ENCODE measurements around the gene UGGT2. TPM values are rescaled to one million over a fixed set of nuclear protein-coding genes. Genes with fewer than 3 reads are reported as not detected.
A peak's percentile ranks its signal among the peaks of the same experiment; 100 is the strongest.
"Not testable (repeated sequence)": the region's sequence is repeated elsewhere in the genome, so short reads cannot be mapped to it uniquely, and the experiment has no call there.

Gene UGGT2
- total RNA-seq, 1 donor from 2014 or later, result 38.5 TPM

DNA sequence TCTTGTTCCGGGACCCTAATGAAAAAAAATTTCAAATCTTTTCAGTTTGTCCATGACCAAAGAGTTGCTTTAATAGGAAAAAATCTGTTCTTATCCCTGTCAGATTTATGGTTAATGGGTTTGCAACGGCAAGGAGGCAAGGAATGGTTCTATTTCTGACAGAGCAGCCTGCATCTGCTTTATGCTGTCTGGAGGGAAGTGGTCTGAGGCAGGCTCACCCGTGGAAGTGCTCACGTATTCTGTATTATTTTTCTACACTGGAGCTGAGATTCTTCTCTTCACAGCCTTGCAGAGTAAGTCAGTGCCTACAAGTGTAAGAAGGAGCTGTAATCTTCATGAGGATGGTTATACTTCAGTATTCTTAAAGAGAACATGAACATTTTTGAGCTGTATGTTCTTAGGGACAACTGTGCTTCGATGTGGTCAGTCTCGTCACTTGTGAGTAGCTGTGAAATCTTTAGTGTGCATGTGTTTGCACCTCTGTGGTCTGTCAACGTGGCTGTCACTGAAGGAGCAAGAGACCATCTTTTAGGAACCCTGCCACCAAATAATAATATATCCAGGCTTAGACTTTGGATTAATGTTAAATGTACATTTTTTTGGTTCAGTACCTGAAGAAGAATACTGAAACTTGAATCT is 262.0 kb downstream of the UGGT2 start:
- peaks cover 4% of the 10 kb centered on the region for H3K4me1 Mint-ChIP-seq (ENCODE audit: unreplicated experiment)
- TF ChIP-seq, protein P1, sequence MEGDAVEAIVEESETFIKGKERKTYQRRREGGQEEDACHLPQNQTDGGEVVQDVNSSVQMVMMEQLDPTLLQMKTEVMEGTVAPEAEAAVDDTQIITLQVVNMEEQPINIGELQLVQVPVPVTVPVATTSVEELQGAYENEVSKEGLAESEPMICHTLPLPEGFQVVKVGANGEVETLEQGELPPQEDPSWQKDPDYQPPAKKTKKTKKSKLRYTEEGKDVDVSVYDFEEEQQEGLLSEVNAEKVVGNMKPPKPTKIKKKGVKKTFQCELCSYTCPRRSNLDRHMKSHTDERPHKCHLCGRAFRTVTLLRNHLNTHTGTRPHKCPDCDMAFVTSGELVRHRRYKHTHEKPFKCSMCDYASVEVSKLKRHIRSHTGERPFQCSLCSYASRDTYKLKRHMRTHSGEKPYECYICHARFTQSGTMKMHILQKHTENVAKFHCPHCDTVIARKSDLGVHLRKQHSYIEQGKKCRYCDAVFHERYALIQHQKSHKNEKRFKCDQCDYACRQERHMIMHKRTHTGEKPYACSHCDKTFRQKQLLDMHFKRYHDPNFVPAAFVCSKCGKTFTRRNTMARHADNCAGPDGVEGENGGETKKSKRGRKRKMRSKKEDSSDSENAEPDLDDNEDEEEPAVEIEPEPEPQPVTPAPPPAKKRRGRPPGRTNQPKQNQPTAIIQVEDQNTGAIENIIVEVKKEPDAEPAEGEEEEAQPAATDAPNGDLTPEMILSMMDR (conservative IDR thresholded peaks at IDR 0.05), result no peak
- no peaks in the 10 kb centered on the region for H3K9me3 Mint-ChIP-seq
- no peaks in the 10 kb centered on the region for H3K27me3 Mint-ChIP-seq
- peaks cover 44% of the 10 kb centered on the region for H3K36me3 Mint-ChIP-seq
- H3K27ac Mint-ChIP-seq, result no peak overlapping the region
- no peak for DNase-seq (ENCODE audit: extremely low spot score, unreplicated experiment)
- H3K4me3 Mint-ChIP-seq, result no peak overlapping the region

DNA sequence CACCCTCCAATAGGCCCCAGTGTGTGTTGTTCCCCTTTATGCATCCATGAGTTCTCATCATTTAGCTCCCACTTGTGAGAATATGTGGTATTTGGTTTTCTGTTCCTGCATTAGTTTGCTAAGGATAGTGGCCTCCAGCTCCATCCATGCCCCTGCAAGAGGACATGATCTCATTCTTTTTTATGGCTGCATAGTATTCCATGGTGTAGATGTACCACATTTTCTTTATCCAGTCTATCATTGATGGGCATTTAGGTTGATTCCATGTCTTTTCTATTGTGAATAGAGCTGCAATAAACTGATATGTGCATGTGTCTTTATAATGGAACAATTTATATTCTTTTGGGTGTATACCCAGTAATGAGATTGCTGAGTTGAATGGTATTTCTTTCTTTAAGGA is 263.9 kb downstream of the UGGT2 start:
- peaks cover 44% of the 10 kb centered on the region for H3K36me3 Mint-ChIP-seq
- H3K27ac Mint-ChIP-seq; H3K4me1 Mint-ChIP-seq (ENCODE audit: unreplicated experiment); H3K9me3 Mint-ChIP-seq; DNase-seq (ENCODE audit: extremely low spot score, unreplicated experiment); H3K27me3 Mint-ChIP-seq; H3K4me3 Mint-ChIP-seq: not testable (repeated sequence)

DNA sequence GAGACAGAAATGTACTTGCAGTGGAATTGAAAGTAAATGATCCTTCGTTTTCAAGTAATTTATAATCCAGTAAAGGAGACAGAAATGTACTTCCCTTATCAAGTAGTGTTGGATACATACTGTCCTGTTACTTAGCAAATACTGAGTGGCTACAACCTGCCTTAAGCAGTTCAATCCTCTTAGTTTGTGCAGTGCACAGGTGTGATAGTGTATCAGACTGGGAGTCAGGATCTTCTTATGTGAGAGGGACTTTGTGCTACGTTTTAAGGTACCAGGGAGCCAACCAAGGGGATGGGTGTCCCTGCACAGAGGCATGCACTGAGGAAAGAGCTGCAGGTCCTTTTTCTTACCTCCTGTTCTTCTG is 265.1 kb downstream of the UGGT2 start:
- TF ChIP-seq, protein P1 (conservative IDR thresholded peaks at IDR 0.05), result no peak
- Mint-ChIP-seq H3K36me3 (peaks cover 37% of the 10 kb centered on the region), H3K27ac (peak overlapping the region; percentile 18), H3K9me3 (no peaks in the 10 kb centered on the region), H3K27me3 (no peaks in the 10 kb centered on the region), H3K4me3 (no peak overlapping the region), H3K4me1 (ENCODE audit: unreplicated experiment) (peaks cover 4% of the 10 kb centered on the region)
- DNase-seq (ENCODE audit: extremely low spot score, unreplicated experiment), result no peak

DNA sequence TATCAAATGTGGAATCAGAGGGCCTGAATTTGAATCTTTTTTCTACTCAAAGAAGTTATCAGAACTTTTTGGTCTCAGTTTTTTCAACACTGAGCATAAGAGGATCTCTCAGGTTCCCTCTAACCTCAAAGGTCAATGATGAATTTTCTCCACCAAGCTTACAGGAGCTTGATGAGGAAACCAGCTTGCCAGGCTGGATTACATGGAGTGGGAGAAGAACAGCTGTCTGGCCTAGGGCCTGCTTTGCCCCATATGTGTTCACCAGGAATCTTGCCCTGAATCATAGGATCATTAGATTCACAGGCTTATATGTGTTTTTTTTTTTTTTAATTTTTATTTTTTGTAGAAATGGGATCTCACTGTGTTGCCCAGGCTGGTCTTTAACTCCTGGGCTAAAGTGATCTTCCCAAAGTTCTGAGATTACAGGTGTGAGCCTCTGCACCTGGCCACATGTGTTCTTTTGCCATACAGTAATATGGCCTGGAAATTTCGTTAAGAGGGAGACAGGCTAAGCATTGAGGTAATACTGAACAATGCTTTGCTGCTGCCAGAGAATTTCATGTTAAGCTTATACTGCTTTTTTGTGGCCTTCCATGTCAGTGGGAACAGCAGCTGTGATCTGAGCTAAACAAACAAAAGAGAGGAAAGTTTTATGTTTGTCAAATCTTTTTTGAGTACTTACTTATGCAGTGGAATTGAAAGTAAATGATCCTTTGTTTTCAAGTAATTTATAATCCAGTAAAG is 265.7 kb downstream of the UGGT2 start:
- H3K27ac Mint-ChIP-seq, result no peak overlapping the region
- H3K27me3 Mint-ChIP-seq, result no peaks in the 10 kb centered on the region
- no peaks in the 10 kb centered on the region for H3K9me3 Mint-ChIP-seq
- TF ChIP-seq, protein P1 (conservative IDR thresholded peaks at IDR 0.05), result no peak
- H3K4me3 Mint-ChIP-seq, result no peak overlapping the region
- H3K36me3 Mint-ChIP-seq, result peaks cover 33% of the 10 kb centered on the region
- no peak for DNase-seq (ENCODE audit: extremely low spot score, unreplicated experiment)
- peaks cover 4% of the 10 kb centered on the region for H3K4me1 Mint-ChIP-seq (ENCODE audit: unreplicated experiment)

DNA sequence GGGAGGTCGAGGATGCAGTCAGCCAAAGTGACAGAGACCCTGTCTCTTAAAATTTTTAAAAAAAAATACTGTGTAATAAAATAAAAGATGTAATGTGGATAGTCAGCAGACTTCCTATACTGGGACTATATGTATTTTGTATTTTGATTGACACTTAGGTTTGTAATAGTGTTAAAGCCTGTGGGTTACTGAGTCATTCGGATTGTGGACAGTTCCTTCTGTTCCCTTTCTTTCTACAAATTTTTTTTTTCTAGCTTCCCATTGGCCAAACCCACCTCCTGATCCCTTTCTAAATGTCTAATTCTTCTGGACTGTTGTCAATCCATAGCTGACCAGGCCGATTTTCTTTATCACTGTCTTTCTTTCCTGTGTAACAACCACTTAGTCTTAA is 268.3 kb downstream of the UGGT2 start:
- TF ChIP-seq, protein P1 (conservative IDR thresholded peaks at IDR 0.05), result no peak
- Mint-ChIP-seq H3K27me3 (no peaks in the 10 kb centered on the region), H3K4me1 (ENCODE audit: unreplicated experiment) (peaks cover 4% of the 10 kb centered on the region), H3K36me3 (peaks cover 24% of the 10 kb centered on the region), H3K4me3 (no peak overlapping the region), H3K27ac (no peak overlapping the region), H3K9me3 (no peaks in the 10 kb centered on the region)
- no peak for DNase-seq (ENCODE audit: extremely low spot score, unreplicated experiment)

DNA sequence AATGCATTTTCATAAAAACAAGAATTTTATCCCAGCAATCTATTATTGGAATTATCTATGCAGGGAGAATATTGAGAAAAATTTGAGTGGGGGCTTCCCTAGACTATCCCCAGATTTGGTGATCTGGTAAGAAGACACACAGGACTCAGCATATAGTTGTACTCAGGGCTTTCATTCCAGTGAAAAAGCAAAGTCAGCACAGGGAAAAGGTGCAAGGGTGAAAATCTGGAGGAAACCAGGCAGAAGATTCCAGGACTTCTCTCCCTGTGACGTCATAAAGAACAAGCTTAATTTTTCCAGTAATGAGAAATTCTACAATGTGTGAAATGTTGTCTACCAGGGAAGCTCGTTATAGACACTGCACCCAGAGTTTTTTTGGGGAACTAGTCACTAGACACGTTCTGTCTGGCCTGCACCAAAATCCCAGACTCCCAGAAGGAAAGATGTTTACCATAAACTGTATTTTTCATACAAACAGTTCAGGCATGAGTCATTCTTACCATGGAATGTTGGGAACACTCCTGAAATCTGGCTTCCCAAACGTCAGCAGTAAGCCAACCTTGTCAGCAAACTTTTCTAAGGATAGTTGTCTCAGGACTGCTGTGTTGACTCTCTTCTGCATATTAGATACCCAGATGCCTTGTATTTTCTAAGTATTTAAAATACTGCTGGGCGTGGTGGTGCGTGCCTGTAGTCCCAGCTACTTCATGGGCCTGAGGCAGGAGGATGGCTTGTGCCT is 268.9 kb downstream of the UGGT2 start:
- Mint-ChIP-seq H3K9me3 (no peaks in the 10 kb centered on the region), H3K36me3 (peaks cover 20% of the 10 kb centered on the region), H3K27me3 (no peaks in the 10 kb centered on the region), H3K27ac (no peak overlapping the region), H3K4me3 (no peak overlapping the region), H3K4me1 (ENCODE audit: unreplicated experiment) (peaks cover 4% of the 10 kb centered on the region)
- no peak for DNase-seq (ENCODE audit: extremely low spot score, unreplicated experiment)
- TF ChIP-seq, protein P1 (conservative IDR thresholded peaks at IDR 0.05), result no peak
